Lower lobe of right lung (tissue), 2 donors: Measurements from ENCODE around the gene LRRC7. TPM values are rescaled to one million over a fixed set of nuclear protein-coding genes. Genes with fewer than 3 reads are reported as not detected.
"Not testable (repeated sequence)": the region's sequence is repeated elsewhere in the genome, so short reads cannot be mapped to it uniquely, and the experiment has no call there.

Experiments
- ATAC-seq, 2 donors: fragments of 200-7000 bp; cut with Tn5 transposase; one replicate each; pipeline ENCODE4 v1.9.1; 2020 to 2022; ENCODE audit warnings: mild to moderate bottlenecking in 2 of 2, moderate library complexity in 2 of 2
- DNase-seq: peaks from one replicate; pipeline ENCODE4 v3.0.0-alpha.2; 2020
- H3K27ac ChIP-seq: fragments of 200-600 bp; one replicate; pipeline ENCODE4 v1.8.0; 2022
- H3K27me3 ChIP-seq: fragments of 200-600 bp; one replicate; pipeline ENCODE4 v1.8.0; 2022; ENCODE audit warnings: low read depth
- H3K36me3 ChIP-seq: fragments of 200-600 bp; one replicate; pipeline ENCODE4 v1.8.0; 2022; ENCODE audit warnings: mild to moderate bottlenecking
- H3K4me1 ChIP-seq: fragments of 200-600 bp; one replicate; pipeline ENCODE4 v1.8.0; 2022
- H3K4me3 ChIP-seq: fragments of 200-600 bp; one replicate; pipeline ENCODE4 v1.8.0; 2022; ENCODE audit warnings: mild to moderate bottlenecking
- H3K9me3 ChIP-seq: fragments of 200-600 bp; one replicate; pipeline ENCODE4 v1.8.0; 2022
- intact Hi-C: fragments of 100-400 bp; cut with DNase I; formaldehyde crosslinking; loops from one replicate; pipeline ENCODE4 v1.11.0; 2022
- total RNA-seq: library from RNA; stranded (reverse); fragmentation: NEBNext Ultra II Directional; extraction: Animal tissue kit (Norgen Biotek cat#: 25700); gene quantifications from one replicate; pipeline ENCODE4 v1.2.1, GENCODE V29; 2021
- TF ChIP-seq, protein P1 (sequence below): fragments of 200-600 bp; IDR thresholded peaks from one replicate; pipeline ENCODE4 v1.8.0; 2022; ENCODE audit warnings: antibody characterized with exemption, mild to moderate bottlenecking
- donor health status: DM: no; HTN: yes; CAD: no; lungs with severe emphysema.

The LRRC7 gene
- total RNA-seq, 1 donor from 2014 or later: not detected

DNA sequence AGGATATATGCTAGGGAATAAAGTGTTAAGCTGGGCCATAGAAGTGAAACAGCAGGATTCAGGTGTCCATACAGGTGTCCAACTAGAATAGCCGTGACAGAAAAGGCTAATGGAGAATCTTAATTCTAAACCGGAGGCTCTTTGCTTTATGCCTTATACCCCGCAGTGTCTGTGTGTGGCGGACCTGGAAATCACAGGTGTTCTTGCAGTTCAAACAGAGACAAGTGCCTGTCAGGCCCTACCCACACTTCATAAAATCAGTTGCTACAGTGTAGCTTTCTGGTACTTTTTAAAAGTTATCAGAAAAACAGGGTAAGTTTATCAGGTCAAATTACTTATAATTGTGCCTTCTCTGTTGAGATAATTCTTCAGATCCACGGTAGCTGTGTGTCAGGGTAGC, 293.9 kb downstream of the LRRC7 start:
- no peak for DNase-seq
- H3K27ac ChIP-seq: no peak overlapping the region
- no peaks in the 10 kb centered on the region for H3K9me3 ChIP-seq
- H3K27me3 ChIP-seq: no peaks in the 10 kb centered on the region
- no peaks in the 10 kb centered on the region for H3K4me1 ChIP-seq
- ATAC-seq: no peak
- no peaks in the 10 kb centered on the region for H3K36me3 ChIP-seq
- TF ChIP-seq, protein P1, sequence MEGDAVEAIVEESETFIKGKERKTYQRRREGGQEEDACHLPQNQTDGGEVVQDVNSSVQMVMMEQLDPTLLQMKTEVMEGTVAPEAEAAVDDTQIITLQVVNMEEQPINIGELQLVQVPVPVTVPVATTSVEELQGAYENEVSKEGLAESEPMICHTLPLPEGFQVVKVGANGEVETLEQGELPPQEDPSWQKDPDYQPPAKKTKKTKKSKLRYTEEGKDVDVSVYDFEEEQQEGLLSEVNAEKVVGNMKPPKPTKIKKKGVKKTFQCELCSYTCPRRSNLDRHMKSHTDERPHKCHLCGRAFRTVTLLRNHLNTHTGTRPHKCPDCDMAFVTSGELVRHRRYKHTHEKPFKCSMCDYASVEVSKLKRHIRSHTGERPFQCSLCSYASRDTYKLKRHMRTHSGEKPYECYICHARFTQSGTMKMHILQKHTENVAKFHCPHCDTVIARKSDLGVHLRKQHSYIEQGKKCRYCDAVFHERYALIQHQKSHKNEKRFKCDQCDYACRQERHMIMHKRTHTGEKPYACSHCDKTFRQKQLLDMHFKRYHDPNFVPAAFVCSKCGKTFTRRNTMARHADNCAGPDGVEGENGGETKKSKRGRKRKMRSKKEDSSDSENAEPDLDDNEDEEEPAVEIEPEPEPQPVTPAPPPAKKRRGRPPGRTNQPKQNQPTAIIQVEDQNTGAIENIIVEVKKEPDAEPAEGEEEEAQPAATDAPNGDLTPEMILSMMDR: no peak
- intact Hi-C loops: no loop called here
- no peak overlapping the region for H3K4me3 ChIP-seq

DNA sequence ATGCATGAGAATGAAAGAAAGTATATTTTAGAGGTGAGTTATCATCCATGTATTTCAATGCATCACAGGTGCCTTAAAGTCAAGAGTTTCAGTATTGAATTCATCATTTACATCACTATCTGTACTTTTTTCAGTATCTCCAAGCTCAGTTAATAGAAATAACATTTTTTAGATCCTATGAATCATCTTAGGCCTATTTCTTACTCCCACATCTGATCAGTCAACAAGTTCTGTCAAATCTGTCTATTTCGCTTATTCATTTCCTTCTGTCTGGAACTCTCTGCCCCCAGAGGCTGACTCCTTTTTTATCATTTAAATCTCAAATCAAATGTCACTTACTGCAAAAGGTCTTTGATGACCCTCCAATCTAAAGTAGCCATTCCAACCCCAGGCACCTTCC, 295.2 kb downstream of the LRRC7 start:
- H3K4me1 ChIP-seq: no peaks in the 10 kb centered on the region
- H3K9me3 ChIP-seq: no peaks in the 10 kb centered on the region
- H3K36me3 ChIP-seq: no peaks in the 10 kb centered on the region
- H3K4me3 ChIP-seq: no peak overlapping the region
- no peaks in the 10 kb centered on the region for H3K27me3 ChIP-seq
- H3K27ac ChIP-seq: no peak overlapping the region
- ATAC-seq (no peak), DNase-seq (no peak)
- TF ChIP-seq, protein P1: no peak
- intact Hi-C loops: no loop called here

DNA sequence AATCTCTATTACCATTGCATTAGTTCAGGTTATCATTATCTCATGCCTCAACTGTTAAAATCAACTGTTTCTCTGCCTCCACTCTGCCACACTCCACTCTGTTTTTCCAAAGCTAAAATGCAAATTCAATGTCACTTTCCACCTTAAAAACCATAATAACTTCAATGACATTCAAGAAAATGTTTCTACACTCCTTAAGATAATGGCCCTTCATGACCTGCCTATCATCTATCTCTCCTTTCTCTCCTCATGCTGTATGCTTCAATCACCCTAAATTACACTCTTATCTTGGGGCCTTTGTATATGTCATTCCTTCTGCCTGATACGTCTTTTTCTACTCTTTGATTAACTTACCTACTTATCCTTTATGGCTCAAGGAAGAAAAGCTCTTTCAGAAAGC, 296.0 kb downstream of the LRRC7 start:
- no peak overlapping the region for H3K4me3 ChIP-seq
- H3K36me3 ChIP-seq: no peaks in the 10 kb centered on the region
- H3K4me1 ChIP-seq: no peaks in the 10 kb centered on the region
- intact Hi-C loops: no loop called here
- ATAC-seq (no peak), DNase-seq (no peak)
- H3K27me3 ChIP-seq: no peaks in the 10 kb centered on the region
- TF ChIP-seq, protein P1: no peak
- no peak overlapping the region for H3K27ac ChIP-seq
- no peaks in the 10 kb centered on the region for H3K9me3 ChIP-seq

GRCh38 chr1:69871412-69871811, 303.7 kb downstream of the LRRC7 start:
- intact Hi-C loops: no loop called here
- DNase-seq (no peak), ATAC-seq (no peak)
- Histone ChIP-seq H3K9me3 (no peaks in the 10 kb centered on the region), H3K4me3 (no peak overlapping the region), H3K4me1 (no peaks in the 10 kb centered on the region), H3K36me3 (no peaks in the 10 kb centered on the region), H3K27ac (no peak overlapping the region), H3K27me3 (no peaks in the 10 kb centered on the region)
- TF ChIP-seq, protein P1: no peak

GRCh38 chr1:69878338-69878737, 310.6 kb downstream of the LRRC7 start:
- Histone ChIP-seq H3K36me3 (no peaks in the 10 kb centered on the region), H3K27ac (no peak overlapping the region), H3K27me3 (no peaks in the 10 kb centered on the region), H3K4me3 (no peak overlapping the region), H3K9me3 (no peaks in the 10 kb centered on the region), H3K4me1 (no peaks in the 10 kb centered on the region)
- intact Hi-C loops: no loop called here
- ATAC-seq (no peak), DNase-seq (no peak)
- TF ChIP-seq, protein P1: no peak

- H3K27ac ChIP-seq, H3K4me3 ChIP-seq, intact Hi-C loops, H3K27me3 ChIP-seq, ATAC-seq, H3K9me3 ChIP-seq, DNase-seq, H3K4me1 ChIP-seq, H3K36me3 ChIP-seq: not testable (repeated sequence)
Measured at GRCh38 chr1:69888016-69888415, 320.3 kb downstream of the LRRC7 start.
